ENCODE measurements around the gene PHLDB2.

PHLDB2 gene

GRCh38 chr3:112019716-112020115 lies 160.7 kb downstream of the PHLDB2 start:
- no peaks in the 10 kb centered on the region; the same call in 1 of the 2 replicates for H3K9me3 ChIP-seq (ENCODE audit: control insufficient read depth, insufficient read depth, low read depth, low read length)
- H3K4me1 ChIP-seq (ENCODE audit: control insufficient read depth, insufficient read depth, low read length), result no peaks in the 10 kb centered on the region; the same call in 1 of the 2 replicates

DNA sequence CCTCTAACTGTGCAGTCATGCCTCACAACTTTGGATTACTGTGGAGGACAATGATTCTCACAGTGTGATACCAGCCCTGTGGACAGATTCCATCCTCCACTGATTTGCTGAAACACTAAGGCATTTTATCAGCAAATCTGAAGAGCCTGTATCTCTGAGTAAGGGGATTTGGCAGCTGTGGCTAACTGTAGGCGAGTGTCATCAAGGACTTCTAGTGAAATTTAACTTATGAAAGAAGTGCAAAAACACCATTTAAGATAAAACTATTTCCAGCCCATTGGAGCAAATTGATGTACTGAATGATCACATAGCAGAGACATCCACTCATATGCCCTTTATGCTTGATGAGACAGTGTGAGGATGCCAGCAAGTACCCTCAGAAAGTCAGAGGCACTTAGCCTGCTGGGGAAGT lies 161.6 kb downstream of the PHLDB2 start:
- H3K4me3 ChIP-seq (ENCODE audit: low read depth, low read length), result no peak overlapping the region
- H3K27me3 ChIP-seq (ENCODE audit: control insufficient read depth, insufficient read depth, low read length), result no peaks in the 10 kb centered on the region
- H3K36me3 ChIP-seq (ENCODE audit: control insufficient read depth, insufficient read depth, low read length), result no peaks in the 10 kb centered on the region

More at GRCh38 chr3:112019716-112020115, 160.7 kb downstream of the PHLDB2 start:
- no peaks in the 10 kb centered on the region for H3K27me3 ChIP-seq (ENCODE audit: control insufficient read depth, insufficient read depth, low read length)
- H3K27ac ChIP-seq (ENCODE audit: low read depth, low read length), result no peak overlapping the region
- no peaks in the 10 kb centered on the region for H3K36me3 ChIP-seq (ENCODE audit: control insufficient read depth, insufficient read depth, low read length)
- no peak overlapping the region for H3K9ac ChIP-seq (ENCODE audit: low read length)
- no peak overlapping the region for H3K4me3 ChIP-seq (ENCODE audit: low read depth, low read length)

More for the DNA sequence above, 161.6 kb downstream of the PHLDB2 start:
- no peak overlapping the region for H3K27ac ChIP-seq (ENCODE audit: low read depth, low read length)
- H3K4me1 ChIP-seq (ENCODE audit: control insufficient read depth, insufficient read depth, low read length), result no peaks in the 10 kb centered on the region; the same call in 1 of the 2 replicates
- H3K9ac ChIP-seq (ENCODE audit: low read length), result no peak overlapping the region
- no peaks in the 10 kb centered on the region; the same call in 1 of the 2 replicates for H3K9me3 ChIP-seq (ENCODE audit: control insufficient read depth, insufficient read depth, low read depth, low read length)

Data from HUES6 (cell line).